Measurements from ENCODE around the gene MORN1.
"Not testable (repeated sequence)": the region's sequence is repeated elsewhere in the genome, so short reads cannot be mapped to it uniquely, and the experiment has no call there.

The MORN1 gene

GRCh38 chr1:2335721-2336455, 55.5 kb downstream of the MORN1 start:
- no peak for DNase-seq

- no peak for DNase-seq
Observed at GRCh38 chr1:2334883-2335534, 56.3 kb downstream of the MORN1 start.

GRCh38 chr1:2334366-2334765, 57.0 kb downstream of the MORN1 start:
- no peak for DNase-seq

- not testable (repeated sequence) for DNase-seq
Observed at GRCh38 chr1:2331580-2331979, 59.8 kb downstream of the MORN1 start.

- no peak for DNase-seq
Observed at GRCh38 chr1:2331200-2331544, 60.2 kb downstream of the MORN1 start.

GRCh38 chr1:2330519-2331199, 60.7 kb downstream of the MORN1 start:
- DNase-seq, result no peak

GRCh38 chr1:2330035-2330434, 61.3 kb downstream of the MORN1 start:
- no peak for DNase-seq

- no peak for DNase-seq
Observed at GRCh38 chr1:2328676-2329455, 62.5 kb downstream of the MORN1 start.

- no peak for DNase-seq
Observed at GRCh38 chr1:2327841-2328240, 63.5 kb downstream of the MORN1 start.

GRCh38 chr1:2327162-2327561, 64.2 kb downstream of the MORN1 start:
- DNase-seq, result not testable (repeated sequence)

GRCh38 chr1:2326524-2326923, 64.8 kb downstream of the MORN1 start:
- DNase-seq, result no peak

- DNase-seq, result no peak
Observed at GRCh38 chr1:2324553-2325366, 66.6 kb downstream of the MORN1 start.

- DNase-seq, result no peak
Observed at GRCh38 chr1:2323451-2323974, 67.8 kb downstream of the MORN1 start.

GRCh38 chr1:2322581-2323211, 68.7 kb downstream of the MORN1 start:
- DNase-seq, result no peak

- DNase-seq, result no peak
Observed at GRCh38 chr1:2322065-2322571, 69.2 kb downstream of the MORN1 start.

- no peak for DNase-seq
Observed at GRCh38 chr1:2320760-2321667, 70.3 kb downstream of the MORN1 start.

- DNase-seq, result no peak
Observed at GRCh38 chr1:2320006-2320405, 71.3 kb downstream of the MORN1 start.

GRCh38 chr1:2319291-2319690, 72.1 kb downstream of the MORN1 start:
- no peak for DNase-seq

- no peak for DNase-seq
Observed at GRCh38 chr1:2318314-2319278, 72.8 kb downstream of the MORN1 start.
